Breast epithelium (tissue), 4 donors: ENCODE measurements around the gene MKI67. TPM values are rescaled to one million over a fixed set of nuclear protein-coding genes. Genes with fewer than 3 reads are reported as not detected.

ENCODE experiments used
- DNase-seq, 2 donors: peaks; one replicate each; pipeline ENCODE4 v3.0.0-alpha.2; 2019; ENCODE audit warnings: low spot score in 2 of 2
- H3K27ac ChIP-seq, 2 donors: fragments of 200-600 bp; sonication (generic) in 1 of 2; one replicate each; pipeline ENCODE4 v1.5.1; 2016 to 2019; ENCODE audit warnings: mild to moderate bottlenecking in 1 of 2
- H3K27me3 ChIP-seq, 2 donors: fragments of 200-600 bp; sonication (generic) in 1 of 2; one replicate each; pipeline versions ENCODE4 v1.5.1 to v1.6.0; 2017 to 2019; ENCODE audit warnings: control low read depth in 1 of 2, mild to moderate bottlenecking in 1 of 2
- H3K36me3 ChIP-seq: fragments of 200-600 bp; one replicate; pipeline ENCODE4 v1.5.1; 2019
- H3K4me1 ChIP-seq, 2 donors: fragments of 200-600 bp; sonication (generic); one replicate each; pipeline ENCODE4 v1.5.1; 2016 to 2019; ENCODE audit warnings: control low read depth in 1 of 2
- H3K4me3 ChIP-seq, 3 donors: fragments of 200-600 bp; sonication (generic); 1 replicate in 2 of 3; 2 replicates in 1 of 3; pipeline ENCODE4 v1.5.1; 2016 to 2019; ENCODE audit warnings: mild to moderate bottlenecking in 3 of 3, moderate library complexity in 2 of 3
- H3K9me3 ChIP-seq, 2 donors: fragments of 200-600 bp; sonication (generic) in 1 of 2; one replicate each; pipeline ENCODE4 v1.5.1; 2016 to 2019; ENCODE audit warnings: control low read depth in 1 of 2
- POLR2A ChIP-seq: fragments of 450-650 bp; IDR thresholded peaks from one replicate; pipeline ENCODE4 v1.6.1; 2016; ENCODE audit warnings: antibody characterized with exemption, mild to moderate bottlenecking, moderate library complexity
- POLR2AphosphoS5 ChIP-seq, 3 donors: sonication (generic); formaldehyde crosslinking; IDR thresholded peaks; one replicate each; pipeline ENCODE4 v1.6.1; 2017; ENCODE audit warnings: antibody characterized with exemption in 3 of 3
- intact Hi-C: fragments of 100-400 bp; cut with DNase I; formaldehyde crosslinking; loops from one replicate; pipeline ENCODE4 v1.15.1; 2023; ENCODE audit warnings: low total_unique reads
- total RNA-seq, 3 donors: library from RNA; depleted of rRNA; stranded (reverse); fragments of >200 nt; gene quantifications; one replicate each; pipeline ENCODE4 v1.1.0, GENCODE V29; 2016
- TF ChIP-seq, protein P1 (sequence below), 3 donors: fragments of 450-650 bp; IDR thresholded peaks; one replicate each; pipeline ENCODE4 v1.5.1; 2016 to 2017; ENCODE audit warnings: antibody characterized with exemption in 3 of 3, mild to moderate bottlenecking in 3 of 3, moderate library complexity in 3 of 3

Gene MKI67
- total RNA-seq, 3 donors from 2014 or later: 0.29 to 6.4 (median 0.33) TPM

DNA sequence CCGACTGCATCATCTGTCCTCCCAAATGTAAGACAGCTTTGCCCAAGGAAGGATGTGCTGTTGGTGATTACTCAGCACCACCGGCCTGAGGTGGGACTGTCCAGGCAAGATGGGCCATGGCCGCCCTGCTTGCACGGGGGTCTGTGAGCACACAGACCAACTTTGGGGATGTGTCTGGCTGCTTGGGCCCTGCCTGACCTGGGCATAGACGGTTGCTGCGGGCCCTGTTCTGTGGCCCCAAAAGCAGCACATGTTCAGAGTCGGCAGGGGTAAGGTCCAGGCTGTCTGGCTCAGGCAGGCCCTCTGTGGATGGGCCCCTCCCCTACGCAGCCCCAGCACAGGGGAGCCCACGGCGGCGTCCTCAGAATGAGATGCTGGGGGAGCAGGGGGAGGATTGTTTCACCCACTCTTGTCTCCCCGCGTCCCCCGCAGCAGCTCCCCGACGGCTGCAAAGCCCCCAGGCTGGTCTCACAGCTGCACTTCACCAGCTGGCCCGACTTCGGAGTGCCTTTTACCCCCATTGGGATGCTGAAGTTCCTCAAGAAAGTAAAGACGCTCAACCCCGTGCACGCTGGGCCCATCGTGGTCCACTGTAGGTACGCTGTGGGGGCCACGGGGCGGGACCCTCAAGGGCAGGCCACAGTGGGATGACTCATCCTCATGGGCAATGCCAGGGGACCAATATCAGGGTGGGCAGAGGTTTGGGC, 58.4 kb downstream of the MKI67 start:
- H3K36me3 ChIP-seq: peaks cover 3% of the 10 kb centered on the region

DNA sequence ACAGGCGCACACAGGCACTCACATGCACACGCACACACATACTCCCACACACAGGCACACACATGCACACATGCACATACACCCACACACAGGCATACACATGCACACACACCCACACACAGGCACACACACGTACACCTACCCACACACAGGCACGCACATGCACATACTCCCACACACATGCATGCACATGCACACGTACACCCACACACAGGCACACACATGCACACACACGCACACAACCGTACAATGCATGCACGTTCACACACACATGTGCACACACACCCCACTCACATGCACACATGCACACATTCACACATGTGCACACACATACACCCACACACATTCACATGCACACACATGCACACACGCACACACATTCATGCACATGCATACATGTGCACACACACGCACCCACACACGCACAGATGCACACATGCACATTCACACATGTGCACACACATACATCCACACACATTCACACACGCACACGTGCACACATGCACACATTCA, 59.3 kb downstream of the MKI67 start:
- Histone ChIP-seq H3K27ac (no peak overlapping the region), H3K4me1 (peaks cover 21 to 25% of the 10 kb centered on the region in 2 donors), H3K27me3 (no peaks in the 10 kb centered on the region), H3K9me3 (no peaks in the 10 kb centered on the region), H3K4me3 (no peak overlapping the region), H3K36me3 (no peaks in the 10 kb centered on the region)
- intact Hi-C loops: loop anchor here (10.0 kb wide), 1 partner anchor 162 kb away; the partner anchor contains the start of gene PTPRE
- DNase-seq: no peak
- TF ChIP-seq POLR2AphosphoS5 (IDR thresholded peaks at IDR 0.05) (no peak), POLR2A (no peak)
- TF ChIP-seq, protein P1, sequence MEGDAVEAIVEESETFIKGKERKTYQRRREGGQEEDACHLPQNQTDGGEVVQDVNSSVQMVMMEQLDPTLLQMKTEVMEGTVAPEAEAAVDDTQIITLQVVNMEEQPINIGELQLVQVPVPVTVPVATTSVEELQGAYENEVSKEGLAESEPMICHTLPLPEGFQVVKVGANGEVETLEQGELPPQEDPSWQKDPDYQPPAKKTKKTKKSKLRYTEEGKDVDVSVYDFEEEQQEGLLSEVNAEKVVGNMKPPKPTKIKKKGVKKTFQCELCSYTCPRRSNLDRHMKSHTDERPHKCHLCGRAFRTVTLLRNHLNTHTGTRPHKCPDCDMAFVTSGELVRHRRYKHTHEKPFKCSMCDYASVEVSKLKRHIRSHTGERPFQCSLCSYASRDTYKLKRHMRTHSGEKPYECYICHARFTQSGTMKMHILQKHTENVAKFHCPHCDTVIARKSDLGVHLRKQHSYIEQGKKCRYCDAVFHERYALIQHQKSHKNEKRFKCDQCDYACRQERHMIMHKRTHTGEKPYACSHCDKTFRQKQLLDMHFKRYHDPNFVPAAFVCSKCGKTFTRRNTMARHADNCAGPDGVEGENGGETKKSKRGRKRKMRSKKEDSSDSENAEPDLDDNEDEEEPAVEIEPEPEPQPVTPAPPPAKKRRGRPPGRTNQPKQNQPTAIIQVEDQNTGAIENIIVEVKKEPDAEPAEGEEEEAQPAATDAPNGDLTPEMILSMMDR (IDR thresholded peaks at IDR 0.05): no peak

More for the DNA sequence above, 58.4 kb downstream of the MKI67 start:
- Histone ChIP-seq H3K27ac (no peak overlapping the region), H3K9me3 (no peaks in the 10 kb centered on the region), H3K4me3 (no peak overlapping the region), H3K4me1 (peaks cover 18 to 20% of the 10 kb centered on the region in 2 donors), H3K27me3 (no peaks in the 10 kb centered on the region)
- intact Hi-C loops: loop anchor here (10.0 kb wide), 1 partner anchor 163 kb away; the partner anchor contains the start of gene PTPRE
- no peak for DNase-seq
- TF ChIP-seq, protein P1 (IDR thresholded peaks at IDR 0.05): no peak
- TF ChIP-seq POLR2AphosphoS5 (IDR thresholded peaks at IDR 0.05) (no peak), POLR2A (no peak)

DNA sequence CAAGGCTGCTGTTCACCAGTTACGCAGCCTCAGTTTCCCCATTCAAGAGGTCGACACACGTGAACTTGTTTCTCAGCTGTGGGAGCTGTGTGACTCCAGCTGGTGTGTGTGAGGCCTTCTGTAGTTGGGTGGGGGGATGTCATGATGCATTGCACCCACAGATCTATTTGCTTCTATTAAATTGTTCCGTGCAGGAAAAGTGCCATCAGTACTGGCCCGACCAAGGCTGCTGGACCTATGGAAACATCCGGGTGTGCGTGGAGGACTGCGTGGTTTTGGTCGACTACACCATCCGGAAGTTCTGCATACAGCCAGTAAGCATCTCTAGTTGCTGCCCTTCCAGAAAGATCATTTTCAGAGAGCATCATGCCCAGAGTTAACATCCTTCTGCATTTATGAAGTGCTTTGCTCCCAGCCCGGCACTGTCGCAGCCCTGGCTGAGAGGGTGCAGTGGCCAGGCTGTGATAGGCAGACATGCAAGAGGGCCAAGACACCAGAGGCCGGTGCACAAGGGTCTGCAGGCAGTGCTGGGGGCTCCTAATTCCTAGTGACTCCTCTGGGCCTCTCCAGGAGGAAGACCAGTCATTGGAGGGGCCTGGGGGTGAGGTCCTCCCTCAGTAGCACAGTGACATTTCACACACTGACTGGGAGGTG, 60.2 kb downstream of the MKI67 start:
- Histone ChIP-seq H3K36me3 (no peaks in the 10 kb centered on the region), H3K4me3 (no peak overlapping the region), H3K4me1 (peaks cover 21 to 25% of the 10 kb centered on the region in 2 donors), H3K9me3 (no peaks in the 10 kb centered on the region), H3K27me3 (no peaks in the 10 kb centered on the region), H3K27ac (peak overlapping the region in 1 of 2 donors; percentile 98)
- DNase-seq: no peak
- TF ChIP-seq, protein P1 (IDR thresholded peaks at IDR 0.05): no peak
- no peak for TF ChIP-seq POLR2A
- no peak for TF ChIP-seq POLR2AphosphoS5 (IDR thresholded peaks at IDR 0.05)
- intact Hi-C loops: loop anchor here (10.0 kb wide), 1 partner anchor 161 kb away; the partner anchor contains the start of gene PTPRE

GRCh38 chr10:128064970-128065580, 61.1 kb downstream of the MKI67 start:
- H3K27ac ChIP-seq: peak overlapping the region; percentile 88 to 98
- intact Hi-C loops: loop anchor here (10.0 kb wide), 1 partner anchor 160 kb away; the partner anchor contains the start of gene PTPRE
- TF ChIP-seq, protein P1 (IDR thresholded peaks at IDR 0.05): no peak
- TF ChIP-seq POLR2A: no peak
- no peak for TF ChIP-seq POLR2AphosphoS5 (IDR thresholded peaks at IDR 0.05)
- no peaks in the 10 kb centered on the region for H3K36me3 ChIP-seq
- no peaks in the 10 kb centered on the region for H3K9me3 ChIP-seq
- no peaks in the 10 kb centered on the region for H3K27me3 ChIP-seq
- H3K4me1 ChIP-seq: peaks cover 21 to 25% of the 10 kb centered on the region in 2 donors
- DNase-seq: no peak
- H3K4me3 ChIP-seq: peak overlapping the region in 1 of 3 donors; percentile 22
